Fibroblast of upper back skin (primary cell): Measurements from ENCODE around the gene KIF6.
"Not testable (repeated sequence)": the region's sequence is repeated elsewhere in the genome, so short reads cannot be mapped to it uniquely, and the experiment has no call there.

Experiments
- DNase-seq: peaks from one replicate; pipeline ENCODE4 v3.0.0-alpha.2; 2013

Gene KIF6

GRCh38 chr6:39543095-39543494, 182.1 kb downstream of the KIF6 start:
- peak; percentile 55 for DNase-seq

- no peak for DNase-seq
Measured at GRCh38 chr6:39540454-39540853, 184.8 kb downstream of the KIF6 start.

- DNase-seq = peak; percentile 71
Measured at GRCh38 chr6:39530201-39530759, 194.9 kb downstream of the KIF6 start.

- peak; percentile 34 for DNase-seq
Measured at GRCh38 chr6:39527792-39528564, 197.2 kb downstream of the KIF6 start.

- no peak for DNase-seq
Measured at GRCh38 chr6:39524007-39524406, 201.2 kb downstream of the KIF6 start.

- no peak for DNase-seq
Measured at GRCh38 chr6:39521958-39522357, 203.2 kb downstream of the KIF6 start.

GRCh38 chr6:39520916-39521315, 204.3 kb downstream of the KIF6 start:
- peak; percentile 27 for DNase-seq

GRCh38 chr6:39520411-39520810, 204.8 kb downstream of the KIF6 start:
- no peak for DNase-seq

- peak; percentile 11 for DNase-seq
Measured at GRCh38 chr6:39518221-39518620, 207.0 kb downstream of the KIF6 start.

GRCh38 chr6:39517756-39518155, 207.5 kb downstream of the KIF6 start:
- DNase-seq = peak; percentile 37

- DNase-seq = no peak
Measured at GRCh38 chr6:39516471-39516870, 208.7 kb downstream of the KIF6 start.

GRCh38 chr6:39515471-39515870, 209.7 kb downstream of the KIF6 start:
- DNase-seq = no peak

- no peak for DNase-seq
Measured at GRCh38 chr6:39515006-39515405, 210.2 kb downstream of the KIF6 start.

- DNase-seq = not testable (repeated sequence)
Measured at GRCh38 chr6:39509831-39510230, 215.4 kb downstream of the KIF6 start.

- no peak for DNase-seq
Measured at GRCh38 chr6:39508515-39508914, 216.7 kb downstream of the KIF6 start.

GRCh38 chr6:39507331-39507998, 217.7 kb downstream of the KIF6 start:
- DNase-seq = no peak

GRCh38 chr6:39502362-39502955, 222.7 kb downstream of the KIF6 start:
- not testable (repeated sequence) for DNase-seq

GRCh38 chr6:39499053-39499452, 226.2 kb downstream of the KIF6 start:
- DNase-seq = no peak

- DNase-seq = no peak
Measured at GRCh38 chr6:39498096-39498495, 227.1 kb downstream of the KIF6 start.

- DNase-seq = peak; percentile 39
Measured at GRCh38 chr6:39496915-39497314, 228.3 kb downstream of the KIF6 start.

- no peak for DNase-seq
Measured at GRCh38 chr6:39496456-39496855, 228.8 kb downstream of the KIF6 start.

GRCh38 chr6:39495640-39496039, 229.6 kb downstream of the KIF6 start:
- no peak for DNase-seq

- DNase-seq = peak; percentile 13
Measured at GRCh38 chr6:39494998-39495397, 230.2 kb downstream of the KIF6 start.

- DNase-seq = peak; percentile 70
Measured at GRCh38 chr6:39493777-39494176, 231.4 kb downstream of the KIF6 start.
